Measurements from ENCODE around the gene TCEANC2. TPM values are rescaled to one million over a fixed set of nuclear protein-coding genes. Genes with fewer than 3 reads are reported as not detected.

TCEANC2 gene
- total RNA-seq, 2 donors from 2014 or later = 14.7 to 15.2 TPM

GRCh38 chr1:54109129-54110090 lies 56.0 kb downstream of the TCEANC2 start:
- no peak overlapping the region for H3K27ac Mint-ChIP-seq
- H3K27me3 Mint-ChIP-seq = no peaks in the 10 kb centered on the region
- H3K9me3 Mint-ChIP-seq = no peaks in the 10 kb centered on the region
- no peaks in the 10 kb centered on the region for H3K36me3 Mint-ChIP-seq (ENCODE audit: low read depth)
- no peaks in the 10 kb centered on the region for H3K4me1 Mint-ChIP-seq
- H3K4me3 Mint-ChIP-seq = no peak overlapping the region
- ATAC-seq (replicated peaks) = no peak

GRCh38 chr1:54110996-54111395 lies 57.6 kb downstream of the TCEANC2 start:
- Mint-ChIP-seq H3K27me3 (no peaks in the 10 kb centered on the region), H3K4me3 (no peak overlapping the region), H3K36me3 (ENCODE audit: low read depth) (no peaks in the 10 kb centered on the region), H3K27ac (no peak overlapping the region), H3K9me3 (no peaks in the 10 kb centered on the region), H3K4me1 (no peaks in the 10 kb centered on the region)
- no peak for ATAC-seq (replicated peaks)

- no peak for ATAC-seq (replicated peaks)
- H3K27me3 Mint-ChIP-seq = no peaks in the 10 kb centered on the region
- no peaks in the 10 kb centered on the region for H3K4me1 Mint-ChIP-seq
Observed at GRCh38 chr1:54111624-54112023, 58.2 kb downstream of the TCEANC2 start.

GRCh38 chr1:54112027-54112426 lies 58.6 kb downstream of the TCEANC2 start:
- Mint-ChIP-seq H3K27ac (no peak overlapping the region), H3K9me3 (no peaks in the 10 kb centered on the region), H3K27me3 (no peaks in the 10 kb centered on the region), H3K36me3 (ENCODE audit: low read depth) (no peaks in the 10 kb centered on the region), H3K4me3 (no peak overlapping the region), H3K4me1 (no peaks in the 10 kb centered on the region)
- no peak for ATAC-seq (replicated peaks)

More at GRCh38 chr1:54111624-54112023, 58.2 kb downstream of the TCEANC2 start:
- no peaks in the 10 kb centered on the region for H3K9me3 Mint-ChIP-seq
- H3K36me3 Mint-ChIP-seq (ENCODE audit: low read depth) = no peaks in the 10 kb centered on the region
- H3K27ac Mint-ChIP-seq = no peak overlapping the region
- no peak overlapping the region for H3K4me3 Mint-ChIP-seq

- H3K9me3 Mint-ChIP-seq = no peaks in the 10 kb centered on the region
- no peak overlapping the region for H3K27ac Mint-ChIP-seq
- H3K4me1 Mint-ChIP-seq = no peaks in the 10 kb centered on the region
- no peak for ATAC-seq (replicated peaks)
- H3K4me3 Mint-ChIP-seq = no peak overlapping the region
- no peaks in the 10 kb centered on the region for H3K27me3 Mint-ChIP-seq
- no peaks in the 10 kb centered on the region for H3K36me3 Mint-ChIP-seq (ENCODE audit: low read depth)
Observed at GRCh38 chr1:54112705-54113368, 59.4 kb downstream of the TCEANC2 start.

GRCh38 chr1:54114001-54114400 lies 60.6 kb downstream of the TCEANC2 start:
- no peaks in the 10 kb centered on the region for H3K9me3 Mint-ChIP-seq
- no peak for ATAC-seq (replicated peaks)
- no peak overlapping the region for H3K27ac Mint-ChIP-seq
- H3K4me1 Mint-ChIP-seq = no peaks in the 10 kb centered on the region
- no peaks in the 10 kb centered on the region for H3K27me3 Mint-ChIP-seq
- H3K36me3 Mint-ChIP-seq (ENCODE audit: low read depth) = no peaks in the 10 kb centered on the region
- H3K4me3 Mint-ChIP-seq = no peak overlapping the region

- Mint-ChIP-seq H3K36me3 (ENCODE audit: low read depth) (no peaks in the 10 kb centered on the region), H3K4me1 (no peaks in the 10 kb centered on the region), H3K4me3 (no peak overlapping the region), H3K9me3 (no peaks in the 10 kb centered on the region), H3K27ac (no peak overlapping the region), H3K27me3 (no peaks in the 10 kb centered on the region)
- ATAC-seq (replicated peaks) = no peak
Observed at GRCh38 chr1:54114955-54115354, 61.5 kb downstream of the TCEANC2 start.

- Mint-ChIP-seq H3K27me3 (no peaks in the 10 kb centered on the region), H3K4me3 (no peak overlapping the region), H3K9me3 (no peaks in the 10 kb centered on the region), H3K36me3 (ENCODE audit: low read depth) (no peaks in the 10 kb centered on the region), H3K4me1 (no peaks in the 10 kb centered on the region), H3K27ac (no peak overlapping the region)
- ATAC-seq (replicated peaks) = no peak
Observed at GRCh38 chr1:54115520-54115919, 62.1 kb downstream of the TCEANC2 start.

- no peaks in the 10 kb centered on the region for H3K36me3 Mint-ChIP-seq (ENCODE audit: low read depth)
- ATAC-seq (replicated peaks) = no peak
- no peaks in the 10 kb centered on the region for H3K27me3 Mint-ChIP-seq
- no peak overlapping the region for H3K27ac Mint-ChIP-seq
- H3K9me3 Mint-ChIP-seq = no peaks in the 10 kb centered on the region
- no peaks in the 10 kb centered on the region for H3K4me1 Mint-ChIP-seq
- no peak overlapping the region for H3K4me3 Mint-ChIP-seq
Observed at GRCh38 chr1:54117815-54118563, 64.6 kb downstream of the TCEANC2 start.

GRCh38 chr1:54118704-54119103 lies 65.3 kb downstream of the TCEANC2 start:
- ATAC-seq (replicated peaks) = no peak
- H3K36me3 Mint-ChIP-seq (ENCODE audit: low read depth) = no peaks in the 10 kb centered on the region
- H3K4me3 Mint-ChIP-seq = no peak overlapping the region
- no peak overlapping the region for H3K27ac Mint-ChIP-seq
- H3K27me3 Mint-ChIP-seq = no peaks in the 10 kb centered on the region
- no peaks in the 10 kb centered on the region for H3K9me3 Mint-ChIP-seq
- no peaks in the 10 kb centered on the region for H3K4me1 Mint-ChIP-seq

- Mint-ChIP-seq H3K4me3 (no peak overlapping the region), H3K36me3 (ENCODE audit: low read depth) (no peaks in the 10 kb centered on the region), H3K9me3 (no peaks in the 10 kb centered on the region), H3K27ac (no peak overlapping the region), H3K27me3 (no peaks in the 10 kb centered on the region), H3K4me1 (no peaks in the 10 kb centered on the region)
- ATAC-seq (replicated peaks) = no peak
Observed at GRCh38 chr1:54120018-54120697, 66.8 kb downstream of the TCEANC2 start.

- Mint-ChIP-seq H3K27me3 (no peaks in the 10 kb centered on the region), H3K4me3 (no peak overlapping the region), H3K4me1 (no peaks in the 10 kb centered on the region), H3K36me3 (ENCODE audit: low read depth) (no peaks in the 10 kb centered on the region), H3K9me3 (no peaks in the 10 kb centered on the region), H3K27ac (no peak overlapping the region)
- no peak for ATAC-seq (replicated peaks)
Observed at GRCh38 chr1:54120698-54121481, 67.5 kb downstream of the TCEANC2 start.

GRCh38 chr1:54121482-54122134 lies 68.2 kb downstream of the TCEANC2 start:
- peak; percentile 78 for ATAC-seq (replicated peaks)
- no peaks in the 10 kb centered on the region for H3K9me3 Mint-ChIP-seq
- no peak overlapping the region for H3K27ac Mint-ChIP-seq
- H3K36me3 Mint-ChIP-seq (ENCODE audit: low read depth) = no peaks in the 10 kb centered on the region
- no peaks in the 10 kb centered on the region for H3K27me3 Mint-ChIP-seq
- H3K4me1 Mint-ChIP-seq = no peaks in the 10 kb centered on the region
- no peak overlapping the region for H3K4me3 Mint-ChIP-seq
